Aorta (tissue), 5 donors: ENCODE data around the gene PUM2. TPM values are rescaled to one million over a fixed set of nuclear protein-coding genes. Genes with fewer than 3 reads are reported as not detected.

ENCODE experiments used
- ATAC-seq: fragments of 200-7000 bp; cut with Tn5 transposase; one replicate; pipeline ENCODE4 v1.9.1; 2022; ENCODE audit warnings: moderate library complexity; ENCODE audit not compliant: low FRiP score
- DNase-seq, 2 donors: peaks; one replicate each; pipeline ENCODE4 v3.0.0-alpha.2; 2020
- H3K27ac ChIP-seq, 2 donors: one replicate each; pipeline ENCODE4 v1.5.1; 2013; ENCODE audit warnings: low read length in 2 of 2, mild to moderate bottlenecking in 2 of 2, moderate library complexity in 2 of 2, control low read depth in 1 of 2, inconsistent platforms in 1 of 2, low read depth in 1 of 2
- H3K27me3 ChIP-seq, 2 donors: one replicate each; pipeline ENCODE4 v1.6.1; 2013; ENCODE audit warnings: control low read depth in 1 of 2, low read length in 1 of 2, mild to moderate bottlenecking in 1 of 2, moderate library complexity in 1 of 2; ENCODE audit not compliant: insufficient read depth in 2 of 2, control insufficient read depth in 1 of 2
- H3K36me3 ChIP-seq, 2 donors: one replicate each; pipeline ENCODE4 v1.6.1; 2013; ENCODE audit warnings: control low read depth in 1 of 2, low read length in 1 of 2, mild to moderate bottlenecking in 1 of 2; ENCODE audit not compliant: insufficient read depth in 2 of 2, control insufficient read depth in 1 of 2
- H3K4me1 ChIP-seq, 2 donors: one replicate each; pipeline ENCODE4 v1.6.1; 2013; ENCODE audit warnings: low read length in 2 of 2, control low read depth in 1 of 2, mild to moderate bottlenecking in 1 of 2, moderate library complexity in 1 of 2; ENCODE audit not compliant: insufficient read depth in 2 of 2, control insufficient read depth in 1 of 2
- H3K4me3 ChIP-seq, 2 donors: one replicate each; pipeline ENCODE4 v1.5.1; 2013; ENCODE audit warnings: low read length in 2 of 2, control low read depth in 1 of 2, mild to moderate bottlenecking in 1 of 2
- H3K9me3 ChIP-seq: one replicate; pipeline ENCODE4 v1.6.1; 2013; ENCODE audit warnings: mild to moderate bottlenecking, low read length; ENCODE audit not compliant: control insufficient read depth
- WGBS, 2 donors: extraction: QIAGEN DNeasy Blood & Tissue Kit; methylation state at CpG; one replicate each; pipeline ENCODE4 v1.1.7; 2013; 5-methylcytosine and 5-hydroxymethylcytosine counted together
- intact Hi-C, 2 donors: fragments of 100-400 bp; cut with DNase I; formaldehyde crosslinking; loops; one replicate each; pipeline versions ENCODE4 v1.14.2 to v1.15.0; 2022
- polyA plus RNA-seq, 2 donors: library from polyadenylated mRNA; stranded (reverse); fragments of 200-250 nt; gene quantifications; one replicate each; pipeline ENCODE4 v1.2.3, GENCODE V29; 2013
- total RNA-seq, 2 donors: library from RNA; stranded (reverse); fragmentation: NEBNext Ultra II Directional; extraction: Animal tissue kit (Norgen Biotek cat#: 25700); gene quantifications; one replicate each; pipeline ENCODE4 v1.2.1, GENCODE V29; 2021
- donor health status: healthy with polysubstance abuse.
- donor health status: Bipolar disorder and iron deficiency.
- donor health status: DM: no; HTN: no; CAD: no.
- donor health status: DM: no; HTN: no; CAD: no.
- donor health status: DM: yes; HTN: yes; CAD: no.

PUM2 gene
- total and polyA plus RNA-seq, 4 donors = 21.3 to 104 (median 57.2) TPM

GRCh38 chr2:20363578-20363977, 12.9 kb upstream of the PUM2 start:
- WGBS, 2 donors = 95 to 97% methylated on average over 5 of the region's 5 CpGs
- ATAC-seq (no peak), DNase-seq (no peak)
- no peaks in the 10 kb centered on the region for H3K4me1 ChIP-seq
- H3K36me3 ChIP-seq = no peaks in the 10 kb centered on the region
- H3K4me3 ChIP-seq = no peak overlapping the region
- intact Hi-C loops = no loop called here
- H3K9me3 ChIP-seq = no peaks in the 10 kb centered on the region
- no peak overlapping the region for H3K27ac ChIP-seq
- no peaks in the 10 kb centered on the region for H3K27me3 ChIP-seq

GRCh38 chr2:20362701-20363435, 12.2 kb upstream of the PUM2 start:
- Histone ChIP-seq H3K4me1 (no peaks in the 10 kb centered on the region), H3K27ac (no peak overlapping the region), H3K9me3 (no peaks in the 10 kb centered on the region), H3K4me3 (no peak overlapping the region), H3K36me3 (no peaks in the 10 kb centered on the region), H3K27me3 (no peaks in the 10 kb centered on the region)
- 93 to 96% methylated on average over 5 of the region's 5 CpGs for WGBS, 2 donors
- DNase-seq (no peak), ATAC-seq (no peak)
- intact Hi-C loops = no loop called here

GRCh38 chr2:20361893-20362292, 11.2 kb upstream of the PUM2 start:
- no peak for ATAC-seq
- H3K9me3 ChIP-seq = no peaks in the 10 kb centered on the region
- 82 to 86% methylated on average over 4 of the region's 4 CpGs for WGBS, 2 donors
- intact Hi-C loops = no loop called here
- H3K4me1 ChIP-seq = no peaks in the 10 kb centered on the region
- H3K36me3 ChIP-seq = no peaks in the 10 kb centered on the region
- H3K27ac ChIP-seq = no peak overlapping the region
- DNase-seq = no peak
- H3K4me3 ChIP-seq = no peak overlapping the region
- no peaks in the 10 kb centered on the region for H3K27me3 ChIP-seq

- Histone ChIP-seq H3K36me3 (no peaks in the 10 kb centered on the region), H3K4me3 (no peak overlapping the region), H3K27ac (no peak overlapping the region), H3K4me1 (no peaks in the 10 kb centered on the region), H3K27me3 (peaks cover 0 to 2% of the 10 kb centered on the region in 2 donors), H3K9me3 (no peaks in the 10 kb centered on the region)
- no peak for ATAC-seq
- 95 to 99% methylated on average over 6 of the region's 6 CpGs for WGBS, 2 donors
- DNase-seq = no peak
- intact Hi-C loops = no loop called here
These were observed 8.5 kb upstream of the PUM2 start for GRCh38 chr2:20359096-20359495.

- Histone ChIP-seq H3K36me3 (no peaks in the 10 kb centered on the region), H3K4me3 (no peak overlapping the region), H3K9me3 (no peaks in the 10 kb centered on the region), H3K27ac (no peak overlapping the region), H3K4me1 (no peaks in the 10 kb centered on the region), H3K27me3 (peaks cover 0 to 2% of the 10 kb centered on the region in 2 donors)
- 95 to 96% methylated on average over 13 of the region's 13 CpGs for WGBS, 2 donors
- ATAC-seq (no peak), DNase-seq (no peak)
- intact Hi-C loops = no loop called here
These were observed 7.2 kb upstream of the PUM2 start for GRCh38 chr2:20357638-20358389.

GRCh38 chr2:20356042-20356441, 5.4 kb upstream of the PUM2 start:
- WGBS, 2 donors = 81 to 95% methylated on average over 3 of the region's 3 CpGs
- H3K4me1 ChIP-seq = no peaks in the 10 kb centered on the region
- H3K27me3 ChIP-seq = peaks cover 0 to 2% of the 10 kb centered on the region in 2 donors
- H3K9me3 ChIP-seq = no peaks in the 10 kb centered on the region
- DNase-seq = no peak
- H3K27ac ChIP-seq = no peak overlapping the region
- H3K36me3 ChIP-seq = no peaks in the 10 kb centered on the region
- no peak for ATAC-seq
- no peak overlapping the region for H3K4me3 ChIP-seq
- intact Hi-C loops = no loop called here

GRCh38 chr2:20355131-20355530, 4.5 kb upstream of the PUM2 start:
- Histone ChIP-seq H3K9me3 (no peaks in the 10 kb centered on the region), H3K27me3 (peaks cover 0 to 2% of the 10 kb centered on the region in 2 donors), H3K4me3 (no peak overlapping the region), H3K27ac (no peak overlapping the region), H3K4me1 (no peaks in the 10 kb centered on the region), H3K36me3 (no peaks in the 10 kb centered on the region)
- ATAC-seq (no peak), DNase-seq (no peak)
- intact Hi-C loops = no loop called here
- WGBS, 2 donors = 68 to 84% methylated on average over 2 of the region's 2 CpGs

GRCh38 chr2:20353241-20353992, 2.8 kb upstream of the PUM2 start:
- no peak for ATAC-seq
- peaks cover 0 to 2% of the 10 kb centered on the region in 2 donors for H3K27me3 ChIP-seq
- no peak overlapping the region for H3K4me3 ChIP-seq
- 85 to 86% methylated on average over 9 of the region's 9 CpGs for WGBS, 2 donors
- no peak overlapping the region for H3K27ac ChIP-seq
- intact Hi-C loops = loop anchor here in 1 of 2 donors (5.0 kb wide), 1 partner anchor 289 kb away; no protein-coding TSS in a partner anchor
- no peak for DNase-seq
- no peaks in the 10 kb centered on the region for H3K4me1 ChIP-seq
- no peaks in the 10 kb centered on the region for H3K9me3 ChIP-seq
- H3K36me3 ChIP-seq = no peaks in the 10 kb centered on the region
